MG63 (cell line): ENCODE measurements around the gene CDK1. TPM values are rescaled to one million over a fixed set of nuclear protein-coding genes. Genes with fewer than 3 reads are reported as not detected.

Experiments used
- DNase-seq: peaks from one replicate; pipeline ENCODE4 v3.0.0-alpha.2; 2020
- H3K27me3 ChIP-seq: fragments of 250-450 bp; sonication (Bioruptor Pico); 2 replicates; pipeline ENCODE4 v1.5.1; 2020; ENCODE audit warnings: mild to moderate bottlenecking, moderate library complexity
- H3K36me3 ChIP-seq: fragments of 250-450 bp; sonication (Bioruptor Pico); 2 replicates; pipeline ENCODE4 v1.5.1; 2020; ENCODE audit warnings: mild to moderate bottlenecking, moderate library complexity
- H3K4me3 ChIP-seq: fragments of 250-450 bp; sonication (Bioruptor Pico); 2 replicates; pipeline ENCODE4 v1.5.1; 2020; ENCODE audit warnings: mild to moderate bottlenecking, moderate library complexity
- H3K9me3 ChIP-seq: fragments of 250-450 bp; sonication (Bioruptor Pico); 2 replicates; pipeline ENCODE4 v1.5.1; 2020; ENCODE audit warnings: mild to moderate bottlenecking, moderate library complexity
- total RNA-seq: library from RNA; depleted of rRNA; stranded (reverse); fragments of >200 nt; shearing (Covaris generic); gene quantifications from 2 replicates; pipeline ENCODE4 v1.2.3, GENCODE V29; 2014; ENCODE audit warnings: low replicate concordance; rRNA removed

CDK1 gene
- total RNA-seq: 131 and 164 TPM in 2 replicates

DNA sequence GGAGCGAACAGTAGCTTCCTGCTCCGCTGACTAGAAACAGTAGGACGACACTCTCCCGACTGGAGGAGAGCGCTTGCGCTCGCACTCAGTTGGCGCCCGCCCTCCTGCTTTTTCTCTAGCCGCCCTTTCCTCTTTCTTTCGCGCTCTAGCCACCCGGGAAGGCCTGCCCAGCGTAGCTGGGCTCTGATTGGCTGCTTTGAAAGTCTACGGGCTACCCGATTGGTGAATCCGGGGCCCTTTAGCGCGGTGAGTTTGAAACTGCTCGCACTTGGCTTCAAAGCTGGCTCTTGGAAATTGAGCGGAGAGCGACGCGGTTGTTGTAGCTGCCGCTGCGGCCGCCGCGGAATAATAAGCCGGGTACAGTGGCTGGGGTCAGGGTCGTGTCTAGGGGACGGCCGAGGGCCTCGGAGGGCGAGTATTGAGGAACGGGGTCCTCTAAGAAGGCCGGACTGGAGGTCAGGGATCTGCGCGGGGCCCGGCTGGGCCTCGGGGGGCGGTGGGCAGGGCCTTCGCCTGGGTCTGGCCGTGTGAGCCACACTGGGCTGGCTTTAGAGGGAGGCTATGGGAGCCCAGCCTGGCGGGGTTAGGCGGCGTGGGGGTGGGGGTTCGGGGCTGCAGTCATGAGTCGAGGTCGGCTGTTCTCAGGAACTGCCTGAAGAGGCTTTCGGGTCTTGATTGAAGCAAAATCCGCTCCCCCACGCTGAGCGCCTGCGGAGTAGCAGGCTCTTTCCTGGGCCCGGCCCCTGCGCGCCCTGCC lies at the start of gene CDK1:
Gene CDK1 (plus strand): TSS at position 265 of the 757 bp plus-strand sequence. CDS start 1,688 bp downstream, outside the sequence.
- Histone ChIP-seq H3K9me3 (no peaks in the 10 kb centered on the region), H3K36me3 (peaks cover 37% of the 10 kb centered on the region), H3K4me3 (peak within 1 kb of the TSS; percentile 72), H3K27me3 (no peaks in the 10 kb centered on the region)
- DNase-seq: peak; percentile 100

- Histone ChIP-seq H3K27me3 (peaks cover 54% of the 10 kb centered on the region), H3K4me3 (no peak overlapping the region), H3K9me3 (no peaks in the 10 kb centered on the region), H3K36me3 (no peaks in the 10 kb centered on the region)
- DNase-seq: no peak
Observed at GRCh38 chr10:60729106-60729505, 49.2 kb upstream of the CDK1 start.

DNA sequence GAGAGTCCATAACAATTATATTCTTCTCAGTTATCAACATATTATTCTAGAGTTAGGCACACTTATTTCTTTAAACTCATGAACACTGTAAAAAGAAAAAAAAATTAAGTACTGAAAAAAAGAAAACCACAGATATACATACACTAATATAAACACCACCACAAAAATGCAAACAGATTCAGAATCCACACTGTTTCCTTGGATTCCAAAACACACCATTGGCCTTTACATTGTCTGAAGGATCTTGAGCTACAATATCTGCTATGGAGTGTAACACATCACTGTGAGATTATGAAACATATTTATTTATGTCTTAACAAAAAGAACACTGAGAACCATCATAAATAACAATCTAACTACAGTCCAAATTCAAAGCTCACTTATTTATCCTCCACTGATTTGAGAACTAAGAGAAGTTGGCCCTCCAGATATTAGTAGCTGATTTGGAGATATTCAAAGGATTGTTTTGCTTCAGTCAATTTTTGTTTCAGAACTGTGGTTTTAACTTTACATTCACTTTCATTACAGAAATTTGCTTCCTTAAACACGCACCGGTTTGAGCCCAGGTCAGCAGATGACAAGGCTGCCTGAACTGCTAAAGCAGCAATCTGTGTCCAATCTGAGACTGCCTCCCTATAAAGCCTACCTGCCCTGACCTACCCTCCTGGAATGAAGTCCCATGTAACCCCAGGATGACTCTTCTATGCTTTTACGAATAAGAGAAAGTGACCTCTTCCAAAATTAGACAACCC lies 47.0 kb upstream of the CDK1 start:
- no peaks in the 10 kb centered on the region for H3K36me3 ChIP-seq
- no peak for DNase-seq
- H3K9me3 ChIP-seq: no peaks in the 10 kb centered on the region
- H3K4me3 ChIP-seq: no peak overlapping the region
- peaks cover 67% of the 10 kb centered on the region for H3K27me3 ChIP-seq

GRCh38 chr10:60732198-60732806 lies 46.0 kb upstream of the CDK1 start:
- DNase-seq: no peak
- no peaks in the 10 kb centered on the region for H3K36me3 ChIP-seq
- H3K9me3 ChIP-seq: no peaks in the 10 kb centered on the region
- no peak overlapping the region for H3K4me3 ChIP-seq
- peaks cover 67% of the 10 kb centered on the region for H3K27me3 ChIP-seq

GRCh38 chr10:60732807-60733516 lies 45.3 kb upstream of the CDK1 start:
- H3K36me3 ChIP-seq: no peaks in the 10 kb centered on the region
- peaks cover 64% of the 10 kb centered on the region for H3K27me3 ChIP-seq
- H3K4me3 ChIP-seq: peak overlapping the region; percentile 28; the same call in 1 of the 2 replicates
- no peaks in the 10 kb centered on the region for H3K9me3 ChIP-seq
- DNase-seq: peak; percentile 11

GRCh38 chr10:60733517-60733822 lies 44.8 kb upstream of the CDK1 start:
- Histone ChIP-seq H3K4me3 (peak overlapping the region; percentile 28; the same call in 1 of the 2 replicates), H3K36me3 (no peaks in the 10 kb centered on the region), H3K9me3 (no peaks in the 10 kb centered on the region), H3K27me3 (peaks cover 64% of the 10 kb centered on the region)
- DNase-seq: no peak

GRCh38 chr10:60733826-60734225 lies 44.5 kb upstream of the CDK1 start:
- no peaks in the 10 kb centered on the region for H3K36me3 ChIP-seq
- H3K27me3 ChIP-seq: peaks cover 64% of the 10 kb centered on the region
- H3K4me3 ChIP-seq: no peak overlapping the region
- H3K9me3 ChIP-seq: no peaks in the 10 kb centered on the region
- DNase-seq: no peak

- peaks cover 63% of the 10 kb centered on the region for H3K27me3 ChIP-seq
- H3K4me3 ChIP-seq: no peak overlapping the region
- DNase-seq: no peak
- H3K36me3 ChIP-seq: no peaks in the 10 kb centered on the region
- H3K9me3 ChIP-seq: no peaks in the 10 kb centered on the region
Observed at GRCh38 chr10:60734226-60734625, 44.1 kb upstream of the CDK1 start.

DNA sequence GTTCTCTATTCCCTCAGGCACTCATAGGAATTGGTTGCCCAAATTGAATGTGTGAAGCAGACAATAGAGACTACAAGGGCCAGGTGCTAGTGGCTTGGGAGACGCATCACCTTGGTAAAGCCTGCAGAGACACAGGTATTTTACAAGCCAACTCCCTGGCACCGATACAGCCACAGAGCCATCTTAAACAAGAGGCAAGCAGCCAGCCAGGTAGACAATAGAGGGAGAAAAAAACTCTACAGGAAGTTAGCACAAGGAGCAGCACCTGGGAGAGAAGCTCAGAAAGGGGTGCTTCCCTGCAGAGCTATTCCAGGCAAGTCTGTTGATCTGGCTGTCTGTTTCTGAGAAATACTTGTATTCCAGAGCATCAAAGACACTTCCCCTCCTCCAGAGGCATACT lies 43.0 kb upstream of the CDK1 start:
- Histone ChIP-seq H3K9me3 (no peaks in the 10 kb centered on the region), H3K27me3 (peaks cover 54% of the 10 kb centered on the region), H3K36me3 (no peaks in the 10 kb centered on the region), H3K4me3 (no peak overlapping the region)
- DNase-seq: no peak

- no peak overlapping the region for H3K4me3 ChIP-seq
- no peaks in the 10 kb centered on the region for H3K9me3 ChIP-seq
- H3K36me3 ChIP-seq: no peaks in the 10 kb centered on the region
- no peak for DNase-seq
- peaks cover 52% of the 10 kb centered on the region for H3K27me3 ChIP-seq
Observed at GRCh38 chr10:60737242-60737641, 41.0 kb upstream of the CDK1 start.

DNA sequence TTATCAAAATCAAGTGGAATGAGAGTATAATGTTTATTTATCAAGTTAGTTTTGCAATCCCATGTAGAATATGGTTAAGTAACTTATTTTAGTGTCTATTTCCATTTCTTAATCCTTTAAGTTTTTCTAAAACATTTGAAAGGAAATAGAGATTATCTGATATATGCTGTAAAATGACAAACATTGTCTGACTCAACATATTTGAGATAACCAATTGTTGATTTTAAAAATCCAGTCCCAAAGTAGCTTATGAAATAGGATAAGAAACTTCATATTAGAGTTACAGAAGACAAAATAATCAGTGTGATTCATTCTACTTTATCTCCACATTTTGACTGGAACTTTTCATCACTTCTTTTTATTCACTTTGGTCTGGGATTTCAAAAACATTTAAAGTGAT lies 38.7 kb upstream of the CDK1 start:
- Histone ChIP-seq H3K36me3 (no peaks in the 10 kb centered on the region), H3K9me3 (no peaks in the 10 kb centered on the region), H3K4me3 (no peak overlapping the region), H3K27me3 (peaks cover 45% of the 10 kb centered on the region)
- no peak for DNase-seq

DNA sequence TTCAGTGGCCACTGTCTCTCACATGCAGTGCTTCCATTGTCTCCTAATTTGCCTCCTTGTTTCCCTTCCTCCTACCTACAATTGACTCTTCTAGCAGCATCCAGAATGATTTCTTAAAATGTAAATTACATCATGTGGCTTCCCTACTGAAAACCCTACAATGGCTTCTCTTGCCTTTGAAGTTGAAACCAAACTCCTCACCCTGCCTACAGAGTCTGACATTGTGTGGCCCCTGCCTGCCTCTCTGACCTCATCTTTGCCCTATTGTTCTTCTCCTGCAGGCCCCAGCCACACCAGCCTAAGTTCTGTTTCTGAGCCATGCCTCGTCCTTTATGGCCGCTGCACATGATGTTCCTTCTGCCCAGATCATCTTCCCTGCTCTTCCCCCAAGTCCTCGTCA lies 35.8 kb upstream of the CDK1 start:
- Histone ChIP-seq H3K27me3 (peaks cover 20% of the 10 kb centered on the region), H3K9me3 (no peaks in the 10 kb centered on the region), H3K36me3 (no peaks in the 10 kb centered on the region), H3K4me3 (no peak overlapping the region)
- DNase-seq: no peak

DNA sequence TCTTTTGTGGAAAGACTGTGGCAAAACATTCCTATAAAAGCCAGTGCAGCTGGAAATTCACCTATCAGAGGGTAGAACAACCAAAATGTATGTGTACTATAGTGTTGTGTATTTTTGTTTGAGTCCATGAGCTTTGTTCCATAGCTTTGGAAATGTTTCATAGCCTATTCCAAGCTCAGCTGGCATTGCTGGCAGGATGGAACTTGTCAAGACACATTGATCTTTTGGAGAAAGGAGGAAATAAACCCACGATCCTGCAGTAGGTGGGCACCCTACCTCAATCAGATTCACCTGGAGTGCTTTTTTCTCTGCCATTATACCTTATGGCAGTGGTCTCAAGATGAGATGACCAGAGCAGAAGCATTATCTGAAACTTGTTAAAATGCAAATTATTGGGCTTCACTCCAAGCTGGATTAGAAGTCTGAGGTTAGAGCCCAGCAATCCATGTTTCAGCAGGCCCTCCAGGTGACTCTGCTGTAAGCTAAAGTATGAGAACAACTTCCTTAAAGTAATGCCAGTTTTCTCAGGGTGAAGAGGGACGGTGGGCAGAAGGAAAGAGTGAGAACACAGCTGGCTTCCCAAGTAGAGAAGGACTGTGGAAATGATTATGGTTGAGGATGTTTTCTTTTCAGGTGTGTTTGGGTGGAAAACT lies 30.3 kb upstream of the CDK1 start:
- Histone ChIP-seq H3K4me3 (no peak overlapping the region), H3K36me3 (no peaks in the 10 kb centered on the region), H3K27me3 (peaks cover 25% of the 10 kb centered on the region), H3K9me3 (no peaks in the 10 kb centered on the region)
- no peak for DNase-seq

- Histone ChIP-seq H3K27me3 (peaks cover 29% of the 10 kb centered on the region), H3K36me3 (no peaks in the 10 kb centered on the region), H3K9me3 (no peaks in the 10 kb centered on the region), H3K4me3 (no peak overlapping the region)
- DNase-seq: no peak
Observed at GRCh38 chr10:60753152-60753551, 25.1 kb upstream of the CDK1 start.

DNA sequence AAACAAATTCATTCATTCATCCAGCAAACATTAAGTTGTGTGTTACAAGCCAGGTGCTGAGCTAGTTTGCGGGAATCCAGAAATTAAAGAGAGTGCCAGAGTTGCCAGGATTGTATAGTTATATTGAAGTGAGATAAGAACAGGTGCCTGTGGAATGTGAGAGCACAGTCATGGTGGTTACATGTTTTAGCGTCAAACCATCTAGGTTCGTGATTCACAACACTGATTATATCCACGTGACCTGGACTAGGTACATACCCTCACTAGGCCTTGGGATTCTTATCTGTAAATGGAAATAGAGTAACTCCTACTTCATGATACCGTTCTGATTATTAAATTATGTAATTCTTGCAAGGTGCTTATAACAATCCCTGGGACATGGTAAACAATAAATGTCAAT lies 24.5 kb upstream of the CDK1 start:
- no peak for DNase-seq
- Histone ChIP-seq H3K27me3 (peaks cover 24% of the 10 kb centered on the region), H3K36me3 (no peaks in the 10 kb centered on the region), H3K4me3 (no peak overlapping the region), H3K9me3 (no peaks in the 10 kb centered on the region)

DNA sequence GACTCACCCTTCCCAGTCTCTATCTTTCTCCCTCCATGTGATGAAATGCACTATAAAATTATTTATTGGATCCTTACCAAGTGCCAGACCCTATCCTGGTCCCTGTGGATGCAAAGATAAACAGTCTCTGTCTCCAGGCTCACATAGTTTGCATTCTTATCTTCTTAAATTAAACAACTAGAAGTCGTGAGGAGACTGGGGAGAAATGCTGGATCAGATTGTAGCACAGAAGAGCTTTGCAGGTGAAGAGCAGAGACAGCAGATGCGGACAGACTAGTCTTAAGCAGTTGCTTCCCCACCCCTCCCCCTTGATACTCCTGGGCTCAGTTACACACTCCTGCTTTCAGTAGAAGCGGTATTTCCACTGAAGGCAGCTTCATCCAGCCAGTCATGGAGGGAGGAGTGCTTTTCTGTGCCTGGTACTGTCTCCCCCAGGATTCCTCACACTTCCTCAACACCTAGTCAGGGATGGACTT lies 20.8 kb upstream of the CDK1 start:
- peaks cover 18% of the 10 kb centered on the region for H3K27me3 ChIP-seq
- H3K36me3 ChIP-seq: no peaks in the 10 kb centered on the region
- H3K9me3 ChIP-seq: no peaks in the 10 kb centered on the region
- no peak overlapping the region for H3K4me3 ChIP-seq
- DNase-seq: no peak
